Glomerular endothelial cell (primary cell): ENCODE data around the gene CFAP45. TPM values are rescaled to one million over a fixed set of nuclear protein-coding genes. Genes with fewer than 3 reads are reported as not detected.

Experiments used
- DNase-seq: peaks from one replicate; pipeline ENCODE4 v3.0.0-alpha.2; 2011; ENCODE audit warnings: low read depth, low spot score; ENCODE audit errors: extremely low read depth
- total RNA-seq: library from RNA; depleted of rRNA; stranded (reverse); fragments of >200 nt; gene quantifications from 2 replicates; pipeline ENCODE4 v1.2.3, GENCODE V29; 2015

The CFAP45 gene
- total RNA-seq, 1 donor from 2014 or later: 0.53 TPM

GRCh38 chr1:159854693-159855192 is 45.2 kb downstream of the CFAP45 start:
- DNase-seq: no peak

GRCh38 chr1:159854116-159854692 is 45.8 kb downstream of the CFAP45 start:
- DNase-seq: no peak

GRCh38 chr1:159853417-159854115 is 46.4 kb downstream of the CFAP45 start:
- no peak for DNase-seq

- no peak for DNase-seq
These were observed 48.6 kb downstream of the CFAP45 start for GRCh38 chr1:159851407-159851806.

GRCh38 chr1:159849626-159850366 is 50.2 kb downstream of the CFAP45 start:
- DNase-seq: no peak

- no peak for DNase-seq
These were observed 51.6 kb downstream of the CFAP45 start for GRCh38 chr1:159848326-159848725.

- no peak for DNase-seq
These were observed 52.7 kb downstream of the CFAP45 start for GRCh38 chr1:159847231-159847630.

- no peak for DNase-seq
These were observed 54.0 kb downstream of the CFAP45 start for GRCh38 chr1:159845751-159846629.

GRCh38 chr1:159843459-159843858 is 56.5 kb downstream of the CFAP45 start:
- DNase-seq: no peak

- DNase-seq: no peak
These were observed 58.2 kb downstream of the CFAP45 start for GRCh38 chr1:159841749-159842148.

- no peak for DNase-seq
These were observed 60.7 kb downstream of the CFAP45 start for GRCh38 chr1:159839116-159839849.

- DNase-seq: no peak
These were observed 61.2 kb downstream of the CFAP45 start for GRCh38 chr1:159838715-159839114.

GRCh38 chr1:159835862-159836525 is 64.0 kb downstream of the CFAP45 start:
- no peak for DNase-seq

GRCh38 chr1:159835356-159835755 is 64.6 kb downstream of the CFAP45 start:
- DNase-seq: no peak

GRCh38 chr1:159832309-159832708 is 67.7 kb downstream of the CFAP45 start:
- DNase-seq: no peak

- DNase-seq: no peak
These were observed 68.4 kb downstream of the CFAP45 start for GRCh38 chr1:159831412-159832141.

GRCh38 chr1:159830722-159831121 is 69.2 kb downstream of the CFAP45 start:
- DNase-seq: no peak

- DNase-seq: no peak
These were observed 70.0 kb downstream of the CFAP45 start for GRCh38 chr1:159829822-159830465.
